GM19240 (cell line): ENCODE results near the gene BLVRB.
"Not testable (repeated sequence)": the region's sequence is repeated elsewhere in the genome, so short reads cannot be mapped to it uniquely, and the experiment has no call there.

Source experiments
- DNase-seq: peaks from one replicate; pipeline ENCODE4 v3.0.0; 2011; ENCODE audit warnings: low spot score; ENCODE audit not compliant: insufficient read length

The BLVRB gene

GRCh38 chr19:40489882-40490230 lies 24.3 kb upstream of the BLVRB start:
- DNase-seq, result no peak

GRCh38 chr19:40486017-40486416 lies 20.5 kb upstream of the BLVRB start:
- no peak for DNase-seq

- DNase-seq, result not testable (repeated sequence)
Observed at GRCh38 chr19:40475878-40476644, 10.5 kb upstream of the BLVRB start.

- no peak for DNase-seq
Observed at GRCh38 chr19:40474737-40475136, 9.2 kb upstream of the BLVRB start.

- DNase-seq, result no peak
Observed at GRCh38 chr19:40472516-40472915, 7.0 kb upstream of the BLVRB start.

GRCh38 chr19:40471111-40471510 lies 5.6 kb upstream of the BLVRB start:
- DNase-seq, result no peak

- DNase-seq, result no peak
Observed at GRCh38 chr19:40469011-40469410, 3.5 kb upstream of the BLVRB start.

GRCh38 chr19:40466985-40467734 lies 1.6 kb upstream of the BLVRB start, which contains the start of gene SPTBN4:
SPTBN4 (plus strand) TSS chr19:40467001; CDS start chr19:40472622, 5,621 bp downstream.
- DNase-seq, result no peak

GRCh38 chr19:40466219-40466984 lies 857 bp upstream of the BLVRB start:
- no peak for DNase-seq

GRCh38 chr19:40465025-40465556 lies 454 bp downstream of the BLVRB start:
- DNase-seq, result no peak

GRCh38 chr19:40464059-40465024 lies 1.2 kb downstream of the BLVRB start:
- DNase-seq, result no peak

GRCh38 chr19:40463587-40464037 lies 1.9 kb downstream of the BLVRB start:
- not testable (repeated sequence) for DNase-seq

- DNase-seq, result no peak
Observed at GRCh38 chr19:40461669-40462221, 3.8 kb downstream of the BLVRB start.

GRCh38 chr19:40460185-40460584 lies 5.4 kb downstream of the BLVRB start:
- no peak for DNase-seq

- DNase-seq, result no peak
Observed at GRCh38 chr19:40458597-40458974, 7.0 kb downstream of the BLVRB start.

- no peak for DNase-seq
Observed at GRCh38 chr19:40457953-40458596, 7.5 kb downstream of the BLVRB start.

GRCh38 chr19:40457048-40457447 lies 8.5 kb downstream of the BLVRB start:
- DNase-seq, result no peak

- not testable (repeated sequence) for DNase-seq
Observed at GRCh38 chr19:40453943-40454342, 11.6 kb downstream of the BLVRB start.

GRCh38 chr19:40453151-40453735 lies 12.3 kb downstream of the BLVRB start:
- no peak for DNase-seq
